Uterus (tissue), 4 donors: ENCODE data around the gene MAEA. TPM values are rescaled to one million over a fixed set of nuclear protein-coding genes. Genes with fewer than 3 reads are reported as not detected.

Experiments
- DNase-seq, 2 donors: peaks; one replicate each; pipeline ENCODE4 v3.0.0-alpha.2; 2019 to 2020
- H3K27ac ChIP-seq, 2 donors: fragments of 200-600 bp; sonication (generic); 1 replicate in 1 of 2; 2 replicates in 1 of 2; pipeline ENCODE4 v1.5.1; 2016 to 2018
- H3K27me3 ChIP-seq, 2 donors: fragments of 200-600 bp; sonication (generic); one replicate each; pipeline ENCODE4 v1.5.1; 2018 to 2019; ENCODE audit warnings: control low read depth in 1 of 2
- H3K36me3 ChIP-seq, 2 donors: fragments of 200-600 bp; sonication (generic); one replicate each; pipeline ENCODE4 v1.5.1; 2019; ENCODE audit warnings: control low read depth in 1 of 2
- H3K4me1 ChIP-seq, 2 donors: fragments of 200-600 bp; sonication (generic); one replicate each; pipeline ENCODE4 v1.5.1; 2018 to 2019; ENCODE audit warnings: control low read depth in 1 of 2
- H3K4me3 ChIP-seq, 2 donors: fragments of 200-600 bp; sonication (generic); 1 replicate in 1 of 2; 2 replicates in 1 of 2; pipeline ENCODE4 v1.5.1; 2018 to 2019; ENCODE audit warnings: mild to moderate bottlenecking in 1 of 2
- H3K9me3 ChIP-seq, 2 donors: fragments of 200-600 bp; sonication (generic); one replicate each; pipeline ENCODE4 v1.5.1; 2019; ENCODE audit warnings: control low read depth in 1 of 2
- POLR2A ChIP-seq, 2 donors: fragments of 450-650 bp; IDR thresholded peaks; one replicate each; pipeline ENCODE4 v1.6.1; 2016; ENCODE audit warnings: antibody characterized with exemption in 2 of 2, mild to moderate bottlenecking in 1 of 2, moderate library complexity in 1 of 2
- intact Hi-C: fragments of 100-400 bp; cut with DNase I; formaldehyde crosslinking; loops from one replicate; pipeline ENCODE4 v1.15.1; 2023; ENCODE audit warnings: low total_unique reads
- total RNA-seq, 4 donors: library from RNA; depleted of rRNA in 3 of 4; stranded (reverse); fragments of >200 nt in 3 of 4; gene quantifications; one replicate each; pipeline versions ENCODE4 v1.1.0 to v1.2.4, GENCODE V29; 2014 to 2023
- TF ChIP-seq, protein P1 (sequence below), 4 experiments: fragments of 200-600 bp in 2 of 4; fragments of 450-650 bp in 2 of 4; sonication (generic) in 2 of 4; IDR thresholded peaks; one replicate each; pipeline ENCODE4 v1.5.1; 2016 to 2019; ENCODE audit warnings: antibody characterized with exemption in 4 of 4, mild to moderate bottlenecking in 2 of 4, moderate library complexity in 1 of 4
- donor health status: DM: yes; HTN: yes; CAD: no.

The MAEA gene
- total RNA-seq, 4 donors from 2014 or later, result 32.3 to 70.7 (median 67.8) TPM

DNA sequence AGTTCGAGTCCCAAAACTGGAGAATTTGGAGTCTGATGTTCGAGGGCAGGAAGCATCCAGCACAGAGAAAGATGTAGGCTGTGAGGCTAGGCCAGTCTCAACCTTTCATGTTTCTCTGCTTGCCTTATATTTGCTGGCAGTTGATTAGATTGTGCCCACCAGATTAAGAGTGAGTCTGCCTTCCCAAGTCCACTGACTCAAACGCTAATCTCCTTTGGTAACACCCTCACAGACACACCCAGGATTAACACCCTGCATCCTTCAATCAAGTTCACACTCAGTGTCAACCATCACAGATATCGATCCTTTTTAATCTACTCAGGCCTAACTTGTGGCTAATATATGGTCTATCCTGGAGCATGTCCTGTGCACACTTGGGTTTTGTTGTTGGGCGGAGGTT lies 18.0 kb upstream of the MAEA start:
- no peaks in the 10 kb centered on the region for H3K4me1 ChIP-seq
- no peak overlapping the region for H3K4me3 ChIP-seq
- intact Hi-C loops, result no loop called here
- no peaks in the 10 kb centered on the region for H3K27me3 ChIP-seq
- DNase-seq, result no peak
- no peak overlapping the region for H3K27ac ChIP-seq
- TF ChIP-seq, protein P1, sequence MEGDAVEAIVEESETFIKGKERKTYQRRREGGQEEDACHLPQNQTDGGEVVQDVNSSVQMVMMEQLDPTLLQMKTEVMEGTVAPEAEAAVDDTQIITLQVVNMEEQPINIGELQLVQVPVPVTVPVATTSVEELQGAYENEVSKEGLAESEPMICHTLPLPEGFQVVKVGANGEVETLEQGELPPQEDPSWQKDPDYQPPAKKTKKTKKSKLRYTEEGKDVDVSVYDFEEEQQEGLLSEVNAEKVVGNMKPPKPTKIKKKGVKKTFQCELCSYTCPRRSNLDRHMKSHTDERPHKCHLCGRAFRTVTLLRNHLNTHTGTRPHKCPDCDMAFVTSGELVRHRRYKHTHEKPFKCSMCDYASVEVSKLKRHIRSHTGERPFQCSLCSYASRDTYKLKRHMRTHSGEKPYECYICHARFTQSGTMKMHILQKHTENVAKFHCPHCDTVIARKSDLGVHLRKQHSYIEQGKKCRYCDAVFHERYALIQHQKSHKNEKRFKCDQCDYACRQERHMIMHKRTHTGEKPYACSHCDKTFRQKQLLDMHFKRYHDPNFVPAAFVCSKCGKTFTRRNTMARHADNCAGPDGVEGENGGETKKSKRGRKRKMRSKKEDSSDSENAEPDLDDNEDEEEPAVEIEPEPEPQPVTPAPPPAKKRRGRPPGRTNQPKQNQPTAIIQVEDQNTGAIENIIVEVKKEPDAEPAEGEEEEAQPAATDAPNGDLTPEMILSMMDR (IDR thresholded peaks at IDR 0.05), result no peak
- no peak for TF ChIP-seq POLR2A (IDR thresholded peaks at IDR 0.05)
- no peaks in the 10 kb centered on the region for H3K9me3 ChIP-seq
- H3K36me3 ChIP-seq, result no peaks in the 10 kb centered on the region

DNA sequence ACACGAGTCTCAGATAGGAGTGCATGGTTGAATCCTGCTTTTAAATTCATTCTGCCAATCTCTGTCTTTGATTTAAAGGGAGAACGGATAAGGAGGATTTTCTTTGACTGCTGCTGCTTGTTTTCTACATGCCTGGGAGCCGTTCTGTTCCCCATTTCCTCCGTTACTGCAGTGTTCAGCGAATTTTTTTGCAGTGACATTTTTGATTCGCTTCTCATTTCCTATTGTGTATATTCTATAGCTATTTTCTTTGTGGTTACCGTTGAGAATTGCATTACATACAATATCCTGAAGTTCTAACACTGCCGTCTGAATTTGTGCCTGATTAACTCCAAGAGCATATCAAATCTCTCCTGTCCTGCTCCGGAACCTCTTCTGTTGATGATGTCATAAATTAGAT lies 14.8 kb upstream of the MAEA start:
- no peak overlapping the region for H3K27ac ChIP-seq
- TF ChIP-seq, protein P1 (IDR thresholded peaks at IDR 0.05), result no peak
- no peak for TF ChIP-seq POLR2A (IDR thresholded peaks at IDR 0.05)
- no peaks in the 10 kb centered on the region for H3K27me3 ChIP-seq
- no peak for DNase-seq
- no peaks in the 10 kb centered on the region for H3K4me1 ChIP-seq
- H3K9me3 ChIP-seq, result no peaks in the 10 kb centered on the region
- no peak overlapping the region for H3K4me3 ChIP-seq
- no peaks in the 10 kb centered on the region for H3K36me3 ChIP-seq
- intact Hi-C loops, result no loop called here

DNA sequence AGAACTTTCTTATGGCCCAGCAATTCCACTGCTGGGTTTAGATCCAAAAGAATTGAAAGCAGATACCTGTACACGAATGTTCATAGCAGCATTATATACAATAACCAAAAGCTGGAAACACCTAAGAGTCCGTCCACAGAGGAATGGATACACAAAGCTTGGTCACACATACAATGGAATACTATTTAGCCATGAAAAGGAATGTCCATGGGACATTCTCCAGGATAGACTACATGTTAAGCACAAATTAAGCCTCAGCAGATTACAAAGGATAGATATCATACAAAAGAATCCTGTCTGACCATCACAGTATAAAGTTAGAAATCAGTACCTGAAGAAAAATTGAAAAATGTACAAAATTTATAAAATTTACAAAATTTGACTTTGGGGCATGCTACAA lies 12.7 kb upstream of the MAEA start:
- intact Hi-C loops, result no loop called here

DNA sequence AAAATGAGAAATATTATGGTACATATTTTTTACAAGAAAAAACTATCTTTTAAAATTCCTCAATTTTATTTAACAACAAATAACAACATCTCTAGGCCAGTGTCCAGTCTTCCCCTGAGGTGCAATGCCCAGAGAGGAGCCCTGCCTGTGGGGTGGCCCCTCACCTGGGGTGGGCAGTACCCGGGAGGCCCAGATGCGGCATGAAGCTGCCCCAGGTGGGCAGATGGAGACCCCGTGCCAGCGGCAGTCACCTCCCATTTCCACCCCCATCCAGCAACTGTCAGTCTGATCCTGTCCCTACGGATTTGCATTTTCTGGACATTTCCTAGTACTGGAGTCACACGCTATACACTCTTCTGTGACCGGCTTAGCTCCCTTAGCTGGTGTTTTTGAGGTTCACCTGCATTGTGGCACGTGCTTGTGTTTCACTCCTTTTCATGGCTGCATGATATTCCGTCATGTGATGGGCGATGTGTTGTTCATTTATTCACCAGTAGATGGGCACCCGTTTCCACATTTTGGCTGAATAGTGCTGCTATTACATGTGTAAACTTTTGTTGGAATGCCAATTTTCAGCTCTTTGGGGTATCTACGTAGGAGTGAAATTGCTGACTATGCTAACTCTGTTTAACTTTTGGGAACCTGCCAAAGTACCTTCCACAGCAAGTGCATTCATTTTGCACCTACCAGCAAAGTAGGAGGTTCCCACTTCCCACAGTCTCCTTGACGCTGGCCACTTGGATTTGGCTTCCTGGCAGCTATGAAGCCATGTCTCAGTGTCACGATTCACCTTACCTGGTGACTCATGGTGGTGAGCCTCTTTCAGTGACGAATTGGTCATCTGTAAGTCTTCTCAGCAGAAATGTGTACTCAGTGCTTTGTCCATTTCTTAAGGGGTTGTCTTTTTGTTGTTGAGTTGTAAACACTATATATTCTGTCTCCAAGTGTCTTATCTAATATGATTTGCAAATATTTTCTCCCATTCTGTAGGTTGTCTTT lies 11.7 kb upstream of the MAEA start:
- Histone ChIP-seq H3K9me3 (no peaks in the 10 kb centered on the region), H3K36me3 (no peaks in the 10 kb centered on the region), H3K4me3 (no peak overlapping the region), H3K4me1 (no peaks in the 10 kb centered on the region), H3K27ac (no peak overlapping the region), H3K27me3 (no peaks in the 10 kb centered on the region)
- DNase-seq, result no peak
- intact Hi-C loops, result no loop called here
- TF ChIP-seq POLR2A (IDR thresholded peaks at IDR 0.05), result no peak
- TF ChIP-seq, protein P1 (IDR thresholded peaks at IDR 0.05), result no peak

More for the DNA sequence above, 12.7 kb upstream of the MAEA start:
- Histone ChIP-seq H3K4me1 (no peaks in the 10 kb centered on the region), H3K4me3 (no peak overlapping the region), H3K9me3 (no peaks in the 10 kb centered on the region), H3K36me3 (no peaks in the 10 kb centered on the region), H3K27ac (no peak overlapping the region), H3K27me3 (no peaks in the 10 kb centered on the region)
- no peak for TF ChIP-seq POLR2A (IDR thresholded peaks at IDR 0.05)
- TF ChIP-seq, protein P1 (IDR thresholded peaks at IDR 0.05), result no peak
- no peak for DNase-seq

DNA sequence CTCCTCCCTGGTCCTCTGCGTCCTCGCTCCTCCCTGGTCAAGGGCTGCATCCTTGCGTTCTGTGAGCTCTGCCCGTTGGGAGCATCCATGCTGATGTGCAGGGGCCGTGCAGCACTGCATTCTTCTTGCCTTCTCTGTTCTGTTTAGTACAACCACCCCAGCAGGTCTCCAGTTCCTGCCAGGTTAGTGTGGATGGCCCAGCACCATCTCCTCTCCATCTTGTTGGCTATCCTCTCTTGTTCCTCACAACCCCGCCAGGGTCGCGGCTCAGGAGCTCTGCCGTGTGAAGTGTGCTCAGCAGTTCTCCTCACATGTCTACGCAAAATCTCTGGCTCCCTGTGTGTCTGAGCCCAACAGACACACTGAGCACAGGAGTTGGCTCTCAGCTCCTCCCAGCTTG lies 10.4 kb upstream of the MAEA start:
- H3K27me3 ChIP-seq, result no peaks in the 10 kb centered on the region
- DNase-seq, result no peak
- no peak overlapping the region for H3K4me3 ChIP-seq
- intact Hi-C loops, result no loop called here
- H3K36me3 ChIP-seq, result no peaks in the 10 kb centered on the region
- no peak overlapping the region for H3K27ac ChIP-seq
- TF ChIP-seq, protein P1 (IDR thresholded peaks at IDR 0.05), result no peak
- no peak for TF ChIP-seq POLR2A (IDR thresholded peaks at IDR 0.05)
- H3K9me3 ChIP-seq, result no peaks in the 10 kb centered on the region
- no peaks in the 10 kb centered on the region for H3K4me1 ChIP-seq
